Measurements from ENCODE around the gene UBTF.

- TF ChIP-seq CTCF (IDR thresholded peaks at IDR 0.05; ENCODE audit: control extremely low read depth in 1 of 3, insufficient read depth in 1 of 3, low read depth in 1 of 3, low read length in 3 of 3) (no peak), GABPA (IDR thresholded peaks at IDR 0.05; ENCODE audit: borderline replicate concordance, insufficient read depth, low read length) (no peak), YY1 (IDR thresholded peaks at IDR 0.05; ENCODE audit: low read depth, low read length) (no peak), EP300 (IDR thresholded peaks at IDR 0.05; ENCODE audit: borderline replicate concordance in 1 of 2, low read depth in 2 of 2, low read length in 2 of 2) (no peak), SRF (IDR thresholded peaks at IDR 0.05; ENCODE audit: low read depth, low read length) (no peak), CTBP2 (IDR thresholded peaks at IDR 0.05; ENCODE audit: borderline replicate concordance, insufficient read depth, insufficient read length, low read length) (no peak), POLR2A (IDR thresholded peaks at IDR 0.05; ENCODE audit: control extremely low read depth in 1 of 2, low read depth in 2 of 2, low read length in 2 of 2) (no peak), JUN (IDR thresholded peaks at IDR 0.05; ENCODE audit: low read depth, low read length) (no peak), HDAC2 (IDR thresholded peaks at IDR 0.05; ENCODE audit: borderline replicate concordance in 1 of 2, low read depth in 2 of 2, low read length in 2 of 2) (no peak), HDAC6 (IDR thresholded peaks at IDR 0.05; ENCODE audit: low read depth, low read length) (no peak), BACH1 (IDR thresholded peaks at IDR 0.05; ENCODE audit: low read length) (no peak), RFX5 (IDR thresholded peaks at IDR 0.05; ENCODE audit: borderline replicate concordance, low read depth, low read length) (no peak)
These were observed 20.5 kb downstream of the UBTF start for GRCh38 chr17:44198721-44199552.
